HepG2 (cell line): ENCODE results near the gene SERPINE2. TPM values are rescaled to one million over a fixed set of nuclear protein-coding genes. Genes with fewer than 3 reads are reported as not detected.

Experiments
- ATF2 ChIP-seq: sonication (generic); formaldehyde crosslinking; IDR thresholded peaks from 2 replicates; pipeline ENCODE4 v1.4.0; 2020; ENCODE audit warnings: missing genetic modification reagents
- ATF5 ChIP-seq: sonication (generic); formaldehyde crosslinking; IDR thresholded peaks from 2 replicates; pipeline ENCODE4 v1.4.0; 2020; ENCODE audit warnings: mild to moderate bottlenecking, low read depth, missing genetic modification reagents
- FOXA1 ChIP-seq, 2 experiments: fragments of 450-650 bp in 1 of 2; sonication (generic) in 1 of 2; formaldehyde crosslinking in 1 of 2; IDR thresholded peaks; 2 replicates each; pipeline versions ENCODE4 v1.4.0 to v1.6.1; 2016 to 2020; ENCODE audit warnings: missing genetic modification reagents in 1 of 2
- HDAC6 ChIP-seq: fragments of 200-600 bp; sonication (generic); IDR thresholded peaks from 2 replicates; pipeline ENCODE4 v1.7.0; 2017; ENCODE audit warnings: mild to moderate bottlenecking, antibody characterized with exemption, low read length, low read depth
- MZF1 ChIP-seq: sonication (generic); formaldehyde crosslinking; IDR thresholded peaks from 2 replicates; pipeline ENCODE4 v1.8.1; 2023; ENCODE audit warnings: mild to moderate bottlenecking, missing genetic modification reagents, borderline replicate concordance
- PAXIP1 ChIP-seq: sonication (generic); formaldehyde crosslinking; conservative IDR thresholded peaks from 2 replicates; pipeline ENCODE4 v1.4.0; 2020; ENCODE audit warnings: mild to moderate bottlenecking, missing genetic modification reagents, moderate library complexity
- POGZ ChIP-seq: sonication (generic); formaldehyde crosslinking; IDR thresholded peaks from 2 replicates; pipeline ENCODE4 v1.4.0; 2020; ENCODE audit warnings: mild to moderate bottlenecking, missing genetic modification reagents
- RAD21 ChIP-seq: fragments of 450-650 bp; formaldehyde crosslinking; IDR thresholded peaks from 2 replicates; pipeline ENCODE4 v1.5.0; 2020; ENCODE audit warnings: mild to moderate bottlenecking
- RXRA ChIP-seq: sonication (generic); formaldehyde crosslinking; IDR thresholded peaks from 2 replicates; pipeline ENCODE4 v1.5.1; 2020; ENCODE audit warnings: missing genetic modification reagents
- THYN1 ChIP-seq: sonication (generic); formaldehyde crosslinking; IDR thresholded peaks from 2 replicates; pipeline ENCODE4 v1.8.1; 2023; ENCODE audit warnings: low read depth, mild to moderate bottlenecking, moderate library complexity, missing genetic modification reagents, borderline replicate concordance
- ZNF101 ChIP-seq: sonication (generic); formaldehyde crosslinking; IDR thresholded peaks from 2 replicates; pipeline ENCODE4 v1.4.0; 2020; ENCODE audit warnings: mild to moderate bottlenecking, low read depth, missing genetic modification reagents, borderline replicate concordance
- ZNF205 ChIP-seq: IDR thresholded peaks from 2 replicates; pipeline ENCODE4 v1.6.1; 2018; ENCODE audit warnings: missing biosample characterization, missing genetic modification reagents
- ZNF234 ChIP-seq: sonication (generic); formaldehyde crosslinking; conservative IDR thresholded peaks from 2 replicates; pipeline ENCODE4 v1.5.1; 2020; ENCODE audit warnings: mild to moderate bottlenecking, missing genetic modification reagents
- ZNF326 ChIP-seq: sonication (generic); formaldehyde crosslinking; IDR thresholded peaks from 2 replicates; pipeline ENCODE4 v1.4.0; 2020; ENCODE audit warnings: missing genetic modification reagents, borderline replicate concordance
- ZNF337 ChIP-seq: sonication (generic); formaldehyde crosslinking; IDR thresholded peaks from 2 replicates; pipeline ENCODE4 v1.5.1; 2020; ENCODE audit warnings: missing genetic modification reagents, low read depth, mild to moderate bottlenecking, borderline replicate concordance
- ZNF33A ChIP-seq: sonication (generic); formaldehyde crosslinking; IDR thresholded peaks from 2 replicates; pipeline ENCODE4 v1.5.1; 2020; ENCODE audit warnings: missing genetic modification reagents, mild to moderate bottlenecking, moderate library complexity, borderline replicate concordance
- ZNF569 ChIP-seq: sonication (generic); formaldehyde crosslinking; IDR thresholded peaks from 2 replicates; pipeline ENCODE4 v1.5.0; 2020; ENCODE audit warnings: mild to moderate bottlenecking, missing genetic modification reagents, moderate library complexity, borderline replicate concordance
- polyA plus RNA-seq, 8 experiments: library from polyadenylated mRNA; depleted of rRNA in 3 of 8; stranded (reverse) in 7 of 8; unstranded in 1 of 8; fragments of >200 nt; fragmentation: Illumina TruSeq in 4 of 8; extraction: Trizol in 4 of 8; gene quantifications; 2 replicates each; pipeline versions ENCODE4 v1.2.1 to v1.2.3, GENCODE V29; 2011 to 2016; ENCODE audit warnings: low read depth in 4 of 8, missing spikeins in 1 of 8, mixed read lengths in 1 of 8; ENCODE audit not compliant: insufficient read depth in 1 of 8
- total RNA-seq, 5 experiments: library from RNA; depleted of rRNA; stranded (reverse); fragments of >200 nt; fragmentation: Illumina TruSeq; extraction: Trizol; gene quantifications; 2 replicates each; pipeline ENCODE4 v1.2.3, GENCODE V29; 2016; ENCODE audit warnings: low read depth in 1 of 5
- TF ChIP-seq, protein P1 (sequence below): fragments of 450-650 bp; IDR thresholded peaks from 2 replicates; pipeline ENCODE4 v1.6.1; 2016
- TF ChIP-seq, protein P2 (sequence below): sonication (generic); formaldehyde crosslinking; IDR thresholded peaks from 2 replicates; pipeline ENCODE4 v1.8.1; 2023; ENCODE audit warnings: missing genetic modification reagents, mild to moderate bottlenecking, borderline replicate concordance
- TF ChIP-seq, protein P3 (sequence below), 2 experiments: sonication (generic) in 1 of 2; formaldehyde crosslinking in 1 of 2; IDR thresholded peaks; 2 replicates each; pipeline versions ENCODE4 v1.5.1 to v1.6.1; 2011 to 2020; ENCODE audit warnings: borderline replicate concordance in 1 of 2, low read depth in 1 of 2, low read length in 1 of 2, mild to moderate bottlenecking in 1 of 2, missing genetic modification reagents in 1 of 2, moderate library complexity in 1 of 2

The SERPINE2 gene
- total and polyA plus RNA-seq, 2 of the 13 experiments (the other 11 are each of a cell fraction or from before 2014, with no cell fraction given) = 7.9 to 18.1 TPM

DNA sequence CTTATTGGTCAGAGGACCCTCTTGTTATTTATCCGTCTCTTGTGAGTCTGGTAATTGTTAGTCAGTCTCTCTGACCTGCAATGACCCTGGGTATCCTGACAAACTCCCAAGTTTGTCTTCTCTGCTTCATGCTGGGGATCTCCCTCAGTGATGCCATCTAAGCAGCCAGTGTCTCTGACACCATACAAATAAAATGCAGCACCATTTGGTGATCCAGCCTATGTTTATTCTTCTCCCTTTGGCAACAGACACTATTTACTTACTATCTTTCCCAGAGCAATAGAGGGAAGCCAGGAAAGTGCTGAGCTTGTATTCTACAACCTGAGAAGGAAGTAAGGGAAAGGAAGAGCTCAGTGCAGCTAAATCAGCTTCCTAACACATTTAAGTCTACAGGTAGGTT lies 15.9 kb downstream of the SERPINE2 start (continued):
- TF ChIP-seq MZF1 (CRISPR knock-in tag) (no peak), ZNF101 (CRISPR knock-in tag) (no peak), THYN1 (CRISPR knock-in tag) (no peak), ATF2 (CRISPR knock-in tag) (no peak), ZNF33A (CRISPR knock-in tag) (no peak), POGZ (CRISPR knock-in tag) (no peak), PAXIP1 (CRISPR knock-in tag) (no peak), ZNF337 (CRISPR knock-in tag) (no peak), ATF5 (CRISPR knock-in tag) (no peak), ZNF569 (CRISPR knock-in tag) (no peak), FOXA1 (IDR thresholded peaks at IDR 0.05) (peak; percentile 70), FOXA1 (CRISPR knock-in tag; IDR thresholded peaks at IDR 0.05) (peak; percentile 86), ZNF234 (CRISPR knock-in tag) (no peak), ZNF326 (CRISPR knock-in tag) (no peak), RAD21 (no peak), ZNF205 (CRISPR knock-in tag) (no peak), HDAC6 (no peak), RXRA (CRISPR knock-in tag) (peak; percentile 56; the same call in 1 of the 2 replicates)
- TF ChIP-seq, protein P1, sequence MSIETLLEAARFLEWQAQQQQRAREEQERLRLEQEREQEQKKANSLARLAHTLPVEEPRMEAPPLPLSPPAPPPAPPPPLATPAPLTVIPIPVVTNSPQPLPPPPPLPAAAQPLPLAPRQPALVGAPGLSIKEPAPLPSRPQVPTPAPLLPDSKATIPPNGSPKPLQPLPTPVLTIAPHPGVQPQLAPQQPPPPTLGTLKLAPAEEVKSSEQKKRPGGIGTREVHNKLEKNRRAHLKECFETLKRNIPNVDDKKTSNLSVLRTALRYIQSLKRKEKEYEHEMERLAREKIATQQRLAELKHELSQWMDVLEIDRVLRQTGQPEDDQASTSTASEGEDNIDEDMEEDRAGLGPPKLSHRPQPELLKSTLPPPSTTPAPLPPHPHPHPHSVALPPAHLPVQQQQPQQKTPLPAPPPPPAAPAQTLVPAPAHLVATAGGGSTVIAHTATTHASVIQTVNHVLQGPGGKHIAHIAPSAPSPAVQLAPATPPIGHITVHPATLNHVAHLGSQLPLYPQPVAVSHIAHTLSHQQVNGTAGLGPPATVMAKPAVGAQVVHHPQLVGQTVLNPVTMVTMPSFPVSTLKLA = no peak
- TF ChIP-seq, protein P2, sequence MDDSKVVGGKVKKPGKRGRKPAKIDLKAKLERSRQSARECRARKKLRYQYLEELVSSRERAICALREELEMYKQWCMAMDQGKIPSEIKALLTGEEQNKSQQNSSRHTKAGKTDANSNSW (CRISPR knock-in tag) = no peak
- TF ChIP-seq, protein P3, sequence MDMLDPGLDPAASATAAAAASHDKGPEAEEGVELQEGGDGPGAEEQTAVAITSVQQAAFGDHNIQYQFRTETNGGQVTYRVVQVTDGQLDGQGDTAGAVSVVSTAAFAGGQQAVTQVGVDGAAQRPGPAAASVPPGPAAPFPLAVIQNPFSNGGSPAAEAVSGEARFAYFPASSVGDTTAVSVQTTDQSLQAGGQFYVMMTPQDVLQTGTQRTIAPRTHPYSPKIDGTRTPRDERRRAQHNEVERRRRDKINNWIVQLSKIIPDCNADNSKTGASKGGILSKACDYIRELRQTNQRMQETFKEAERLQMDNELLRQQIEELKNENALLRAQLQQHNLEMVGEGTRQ (IDR thresholded peaks at IDR 0.05; ENCODE audit: low read depth, low read length) = no peak
- TF ChIP-seq, protein P3 (CRISPR knock-in tag; IDR thresholded peaks at IDR 0.05; ENCODE audit: borderline replicate concordance) = no peak
